OCI-LY3 (cell line): ENCODE data around the gene OSBPL8.

ENCODE experiments used
- EZH2phosphoT487 ChIP-seq: fragments of 200-600 bp; shearing (Covaris generic); IDR thresholded peaks from 2 replicates; pipeline ENCODE4 v1.6.1; 2018; ENCODE audit warnings: antibody characterized with exemption, mixed run types, low read depth
- TF ChIP-seq, protein P1 (sequence below): fragments of 200-600, 300-600 bp; sonication (generic); IDR thresholded peaks from 2 replicates; pipeline ENCODE4 v1.5.1; 2014; ENCODE audit warnings: antibody characterized with exemption, low read length, low read depth

- TF ChIP-seq, protein P1, sequence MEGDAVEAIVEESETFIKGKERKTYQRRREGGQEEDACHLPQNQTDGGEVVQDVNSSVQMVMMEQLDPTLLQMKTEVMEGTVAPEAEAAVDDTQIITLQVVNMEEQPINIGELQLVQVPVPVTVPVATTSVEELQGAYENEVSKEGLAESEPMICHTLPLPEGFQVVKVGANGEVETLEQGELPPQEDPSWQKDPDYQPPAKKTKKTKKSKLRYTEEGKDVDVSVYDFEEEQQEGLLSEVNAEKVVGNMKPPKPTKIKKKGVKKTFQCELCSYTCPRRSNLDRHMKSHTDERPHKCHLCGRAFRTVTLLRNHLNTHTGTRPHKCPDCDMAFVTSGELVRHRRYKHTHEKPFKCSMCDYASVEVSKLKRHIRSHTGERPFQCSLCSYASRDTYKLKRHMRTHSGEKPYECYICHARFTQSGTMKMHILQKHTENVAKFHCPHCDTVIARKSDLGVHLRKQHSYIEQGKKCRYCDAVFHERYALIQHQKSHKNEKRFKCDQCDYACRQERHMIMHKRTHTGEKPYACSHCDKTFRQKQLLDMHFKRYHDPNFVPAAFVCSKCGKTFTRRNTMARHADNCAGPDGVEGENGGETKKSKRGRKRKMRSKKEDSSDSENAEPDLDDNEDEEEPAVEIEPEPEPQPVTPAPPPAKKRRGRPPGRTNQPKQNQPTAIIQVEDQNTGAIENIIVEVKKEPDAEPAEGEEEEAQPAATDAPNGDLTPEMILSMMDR: no peak
- TF ChIP-seq EZH2phosphoT487: no peak
These were observed 39.2 kb downstream of the OSBPL8 start for GRCh38 chr12:76520348-76520747.
